ENCODE measurements around the gene AFP.

Gene AFP

DNA sequence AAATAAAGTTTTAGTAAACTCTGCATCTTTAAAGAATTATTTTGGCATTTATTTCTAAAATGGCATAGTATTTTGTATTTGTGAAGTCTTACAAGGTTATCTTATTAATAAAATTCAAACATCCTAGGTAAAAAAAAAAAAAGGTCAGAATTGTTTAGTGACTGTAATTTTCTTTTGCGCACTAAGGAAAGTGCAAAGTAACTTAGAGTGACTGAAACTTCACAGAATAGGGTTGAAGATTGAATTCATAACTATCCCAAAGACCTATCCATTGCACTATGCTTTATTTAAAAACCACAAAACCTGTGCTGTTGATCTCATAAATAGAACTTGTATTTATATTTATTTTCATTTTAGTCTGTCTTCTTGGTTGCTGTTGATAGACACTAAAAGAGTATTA is 31.6 kb upstream of the AFP start:
- no peak overlapping the region for H3K4me3 ChIP-seq (ENCODE audit: insufficient read depth, low read length, poor library complexity, severe bottlenecking)
- no peaks in the 10 kb centered on the region for H3K9me2 ChIP-seq (replicated peaks; ENCODE audit: insufficient read depth, low read length)
- no peak overlapping the region for H3K4me2 ChIP-seq (ENCODE audit: low read depth, low read length, poor library complexity, severe bottlenecking)
- TF ChIP-seq, protein P1, sequence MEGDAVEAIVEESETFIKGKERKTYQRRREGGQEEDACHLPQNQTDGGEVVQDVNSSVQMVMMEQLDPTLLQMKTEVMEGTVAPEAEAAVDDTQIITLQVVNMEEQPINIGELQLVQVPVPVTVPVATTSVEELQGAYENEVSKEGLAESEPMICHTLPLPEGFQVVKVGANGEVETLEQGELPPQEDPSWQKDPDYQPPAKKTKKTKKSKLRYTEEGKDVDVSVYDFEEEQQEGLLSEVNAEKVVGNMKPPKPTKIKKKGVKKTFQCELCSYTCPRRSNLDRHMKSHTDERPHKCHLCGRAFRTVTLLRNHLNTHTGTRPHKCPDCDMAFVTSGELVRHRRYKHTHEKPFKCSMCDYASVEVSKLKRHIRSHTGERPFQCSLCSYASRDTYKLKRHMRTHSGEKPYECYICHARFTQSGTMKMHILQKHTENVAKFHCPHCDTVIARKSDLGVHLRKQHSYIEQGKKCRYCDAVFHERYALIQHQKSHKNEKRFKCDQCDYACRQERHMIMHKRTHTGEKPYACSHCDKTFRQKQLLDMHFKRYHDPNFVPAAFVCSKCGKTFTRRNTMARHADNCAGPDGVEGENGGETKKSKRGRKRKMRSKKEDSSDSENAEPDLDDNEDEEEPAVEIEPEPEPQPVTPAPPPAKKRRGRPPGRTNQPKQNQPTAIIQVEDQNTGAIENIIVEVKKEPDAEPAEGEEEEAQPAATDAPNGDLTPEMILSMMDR (IDR thresholded peaks at IDR 0.05; ENCODE audit: insufficient read depth, low read length, poor library complexity, severe bottlenecking) = no peak
- no peak for TF ChIP-seq EZH2phosphoT487 (conservative IDR thresholded peaks at IDR 0.05; ENCODE audit: low read length)
- H3K9me3 ChIP-seq (ENCODE audit: insufficient read depth, low read length) = no peaks in the 10 kb centered on the region
- H3K27me3 ChIP-seq (ENCODE audit: low read length) = no peaks in the 10 kb centered on the region
- no peak overlapping the region for H3K27ac ChIP-seq (ENCODE audit: low read depth, low read length)
- no peaks in the 10 kb centered on the region for H3K79me2 ChIP-seq (ENCODE audit: insufficient read depth, low read length)
- H3F3A ChIP-seq (ENCODE audit: insufficient read depth) = no peaks in the 10 kb centered on the region
- H3K9ac ChIP-seq (ENCODE audit: low read length) = no peak overlapping the region
- no peaks in the 10 kb centered on the region for H3K36me3 ChIP-seq (ENCODE audit: low read length)
- H2AFZ ChIP-seq (ENCODE audit: low read depth, low read length, severe bottlenecking) = no peak overlapping the region
- no peaks in the 10 kb centered on the region for H4K20me1 ChIP-seq (ENCODE audit: low read depth, low read length)

DNA sequence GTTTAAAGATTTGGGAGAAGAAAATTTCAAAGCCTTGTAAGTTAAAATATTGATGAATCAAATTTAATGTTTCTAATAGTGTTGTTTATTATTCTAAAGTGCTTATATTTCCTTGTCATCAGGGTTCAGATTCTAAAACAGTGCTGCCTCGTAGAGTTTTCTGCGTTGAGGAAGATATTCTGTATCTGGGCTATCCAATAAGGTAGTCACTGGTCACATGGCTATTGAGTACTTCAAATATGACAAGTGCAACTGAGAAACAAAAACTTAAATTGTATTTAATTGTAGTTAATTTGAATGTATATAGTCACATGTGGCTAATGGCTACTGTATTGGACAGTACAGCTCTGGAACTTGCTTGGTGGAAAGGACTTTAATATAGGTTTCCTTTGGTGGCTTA is 30.9 kb upstream of the AFP start:
- no peaks in the 10 kb centered on the region for H3F3A ChIP-seq (ENCODE audit: insufficient read depth)
- TF ChIP-seq, protein P1 (IDR thresholded peaks at IDR 0.05; ENCODE audit: insufficient read depth, low read length, poor library complexity, severe bottlenecking) = no peak
- no peak for TF ChIP-seq EZH2phosphoT487 (conservative IDR thresholded peaks at IDR 0.05; ENCODE audit: low read length)

DNA sequence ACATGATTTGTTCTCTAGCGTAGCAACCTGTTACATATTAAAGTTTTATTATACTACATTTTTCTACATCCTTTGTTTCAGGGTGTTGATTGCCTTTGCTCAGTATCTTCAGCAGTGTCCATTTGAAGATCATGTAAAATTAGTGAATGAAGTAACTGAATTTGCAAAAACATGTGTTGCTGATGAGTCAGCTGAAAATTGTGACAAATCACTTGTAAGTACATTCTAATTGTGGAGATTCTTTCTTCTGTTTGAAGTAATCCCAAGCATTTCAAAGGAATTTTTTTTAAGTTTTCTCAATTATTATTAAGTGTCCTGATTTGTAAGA is 29.5 kb upstream of the AFP start:
- H3K27ac ChIP-seq (ENCODE audit: low read depth, low read length) = no peak overlapping the region
- no peaks in the 10 kb centered on the region for H3K9me3 ChIP-seq (ENCODE audit: insufficient read depth, low read length)
- no peak overlapping the region for H3K4me2 ChIP-seq (ENCODE audit: low read depth, low read length, poor library complexity, severe bottlenecking)
- H3K36me3 ChIP-seq (ENCODE audit: low read length) = no peaks in the 10 kb centered on the region
- H3K79me2 ChIP-seq (ENCODE audit: insufficient read depth, low read length) = no peaks in the 10 kb centered on the region
- no peaks in the 10 kb centered on the region for H3F3A ChIP-seq (ENCODE audit: insufficient read depth)
- no peaks in the 10 kb centered on the region for H4K20me1 ChIP-seq (ENCODE audit: low read depth, low read length)
- no peak overlapping the region for H3K9ac ChIP-seq (ENCODE audit: low read length)
- H3K27me3 ChIP-seq (ENCODE audit: low read length) = no peaks in the 10 kb centered on the region
- no peak overlapping the region for H3K4me3 ChIP-seq (ENCODE audit: insufficient read depth, low read length, poor library complexity, severe bottlenecking)
- TF ChIP-seq, protein P1 (IDR thresholded peaks at IDR 0.05; ENCODE audit: insufficient read depth, low read length, poor library complexity, severe bottlenecking) = no peak
- no peak for TF ChIP-seq EZH2phosphoT487 (conservative IDR thresholded peaks at IDR 0.05; ENCODE audit: low read length)
- no peak overlapping the region for H2AFZ ChIP-seq (ENCODE audit: low read depth, low read length, severe bottlenecking)
- no peaks in the 10 kb centered on the region for H3K9me2 ChIP-seq (replicated peaks; ENCODE audit: insufficient read depth, low read length)

More for the DNA sequence above, 30.9 kb upstream of the AFP start:
- Histone ChIP-seq H3K27me3 (ENCODE audit: low read length) (no peaks in the 10 kb centered on the region), H2AFZ (ENCODE audit: low read depth, low read length, severe bottlenecking) (no peak overlapping the region), H3K4me2 (ENCODE audit: low read depth, low read length, poor library complexity, severe bottlenecking) (no peak overlapping the region), H4K20me1 (ENCODE audit: low read depth, low read length) (no peaks in the 10 kb centered on the region), H3K9me3 (ENCODE audit: insufficient read depth, low read length) (no peaks in the 10 kb centered on the region), H3K9ac (ENCODE audit: low read length) (no peak overlapping the region), H3K9me2 (replicated peaks; ENCODE audit: insufficient read depth, low read length) (no peaks in the 10 kb centered on the region), H3K36me3 (ENCODE audit: low read length) (no peaks in the 10 kb centered on the region), H3K27ac (ENCODE audit: low read depth, low read length) (no peak overlapping the region), H3K4me3 (ENCODE audit: insufficient read depth, low read length, poor library complexity, severe bottlenecking) (no peak overlapping the region), H3K79me2 (ENCODE audit: insufficient read depth, low read length) (no peaks in the 10 kb centered on the region)
